GM23248 (cell line): ENCODE measurements around the gene FGFR4.

ENCODE experiments used
- EZH2 ChIP-seq: fragments of 200-600 bp; sonication (generic); IDR thresholded peaks from 2 replicates; pipeline ENCODE4 v1.6.1; 2018; ENCODE audit warnings: antibody characterized with exemption, mild to moderate bottlenecking; ENCODE audit not compliant: insufficient read depth, poor library complexity, severe bottlenecking
- EZH2phosphoT487 ChIP-seq: fragments of 200-600 bp; sonication (generic); IDR thresholded peaks from 2 replicates; pipeline ENCODE4 v1.6.1; 2018; ENCODE audit warnings: antibody characterized with exemption, moderate library complexity, mild to moderate bottlenecking, low read depth; ENCODE audit not compliant: insufficient read depth

- TF ChIP-seq EZH2 (no peak), EZH2phosphoT487 (no peak)
Measured at GRCh38 chr5:177094224-177095087, 7.7 kb downstream of the FGFR4 start.
